H9 (cell line): ENCODE data around the gene RBPJ. TPM values are rescaled to one million over a fixed set of nuclear protein-coding genes. Genes with fewer than 3 reads are reported as not detected.

Source experiments
- DNase-seq: peaks from one replicate; pipeline ENCODE4 v3.0.0-alpha.2; 2017
- H2AFZ ChIP-seq: one replicate; pipeline ENCODE4 v1.6.1; 2013; ENCODE audit warnings: mild to moderate bottlenecking, low read length, control low read depth, moderate library complexity
- H2AK5ac ChIP-seq: 2 replicates; pipeline ENCODE4 v1.6.1; 2013; ENCODE audit warnings: low read length, control low read depth, mixed read lengths; ENCODE audit not compliant: insufficient read length
- H2BK120ac ChIP-seq: one replicate; pipeline ENCODE4 v1.6.1; 2013; ENCODE audit warnings: low read depth, mild to moderate bottlenecking, low read length, control low read depth, inconsistent platforms; ENCODE audit not compliant: poor library complexity, severe bottlenecking
- H2BK12ac ChIP-seq: 2 replicates; pipeline ENCODE4 v1.6.1; 2013; ENCODE audit warnings: low read length, control low read depth, mixed read lengths, low read depth; ENCODE audit not compliant: insufficient read length
- H2BK15ac ChIP-seq: 2 replicates; pipeline ENCODE4 v1.6.1; 2013; ENCODE audit warnings: low read depth, low read length, control low read depth
- H2BK20ac ChIP-seq: one replicate; pipeline ENCODE4 v1.6.1; 2013; ENCODE audit warnings: low read depth, mild to moderate bottlenecking, low read length, control low read depth, inconsistent platforms; ENCODE audit not compliant: poor library complexity, severe bottlenecking
- H2BK5ac ChIP-seq: 2 replicates; pipeline ENCODE4 v1.6.1; 2013; ENCODE audit warnings: low read length, control low read depth, mixed read lengths; ENCODE audit not compliant: insufficient read length
- H3K14ac ChIP-seq: 2 replicates; pipeline ENCODE4 v1.6.1; 2013; ENCODE audit warnings: low read length, control low read depth; ENCODE audit not compliant: insufficient read depth
- H3K18ac ChIP-seq: 2 replicates; pipeline ENCODE4 v1.6.1; 2013; ENCODE audit warnings: low read depth, mild to moderate bottlenecking, mixed read lengths, low read length, control low read depth; ENCODE audit not compliant: insufficient read length
- H3K23ac ChIP-seq: 2 replicates; pipeline ENCODE4 v1.6.1; 2013; ENCODE audit warnings: low read length, control low read depth, mixed read lengths, low read depth; ENCODE audit not compliant: insufficient read length
- H3K23me2 ChIP-seq: 2 replicates; pipeline ENCODE4 v1.6.1; 2013; ENCODE audit warnings: low read depth, mild to moderate bottlenecking, mixed read lengths, low read length, control low read depth; ENCODE audit not compliant: insufficient read length, poor library complexity, severe bottlenecking
- H3K27ac ChIP-seq: 2 replicates; pipeline ENCODE4 v1.5.1; 2013; ENCODE audit warnings: low read length, control low read depth, mixed read lengths, low read depth; ENCODE audit not compliant: insufficient read length
- H3K27me3 ChIP-seq: 2 replicates; pipeline ENCODE4 v1.6.1; 2013; ENCODE audit warnings: low read length, control low read depth, inconsistent platforms; ENCODE audit not compliant: insufficient read depth
- H3K4ac ChIP-seq: 2 replicates; pipeline ENCODE4 v1.6.1; 2013; ENCODE audit warnings: low read depth, mild to moderate bottlenecking, control low read depth, inconsistent platforms, low read length, moderate library complexity
- H3K4me1 ChIP-seq: 2 replicates; pipeline ENCODE4 v1.6.1; 2013; ENCODE audit warnings: low read length, control low read depth, inconsistent platforms; ENCODE audit not compliant: insufficient read depth
- H3K4me2 ChIP-seq: 2 replicates; pipeline ENCODE4 v1.6.1; 2013; ENCODE audit warnings: low read length, control low read depth, mixed read lengths; ENCODE audit not compliant: insufficient read length, insufficient read depth
- H3K56ac ChIP-seq: 2 replicates; pipeline ENCODE4 v1.6.1; 2013; ENCODE audit warnings: low read depth, mild to moderate bottlenecking, mixed read lengths, low read length, control low read depth; ENCODE audit not compliant: insufficient read length
- H3K79me1 ChIP-seq: 2 replicates; pipeline ENCODE4 v1.6.1; 2013; ENCODE audit warnings: low read depth, mild to moderate bottlenecking, moderate library complexity, low read length, control low read depth, inconsistent platforms; ENCODE audit not compliant: insufficient read depth, poor library complexity, severe bottlenecking
- H3K79me2 ChIP-seq: 2 replicates; pipeline ENCODE4 v1.6.1; 2013; ENCODE audit warnings: low read length, control low read depth, inconsistent platforms; ENCODE audit not compliant: insufficient read depth
- H3K9ac ChIP-seq: 2 replicates; pipeline ENCODE4 v1.6.1; 2013; ENCODE audit warnings: low read length, control low read depth, mixed read lengths; ENCODE audit not compliant: insufficient read length; ENCODE audit errors: extremely low read depth
- H3K9me3 ChIP-seq: one replicate; pipeline ENCODE4 v1.6.1; 2013; ENCODE audit warnings: low read depth, low read length, inconsistent platforms; ENCODE audit not compliant: control insufficient read depth
- H3T11ph ChIP-seq: one replicate; pipeline ENCODE4 v1.6.1; 2013; ENCODE audit warnings: mild to moderate bottlenecking, low read length, control low read depth, inconsistent platforms
- H4K20me1 ChIP-seq: one replicate; pipeline ENCODE4 v1.6.1; 2013; ENCODE audit not compliant: control insufficient read depth, insufficient read length, insufficient read depth
- H4K5ac ChIP-seq: 2 replicates; pipeline ENCODE4 v1.6.1; 2013; ENCODE audit warnings: low read depth, mild to moderate bottlenecking, mixed read lengths, low read length, control low read depth; ENCODE audit not compliant: insufficient read length
- H4K8ac ChIP-seq: replicated peaks from 2 replicates; pipeline ENCODE4 v1.6.1; 2013; ENCODE audit warnings: low read length, control low read depth, mixed read lengths, low read depth; ENCODE audit not compliant: insufficient read length
- H4K91ac ChIP-seq: 2 replicates; pipeline ENCODE4 v1.6.1; 2013; ENCODE audit warnings: low read depth, mild to moderate bottlenecking, moderate library complexity, mixed read lengths, low read length, control low read depth; ENCODE audit not compliant: insufficient read length
- H3K27ac Mint-ChIP-seq, 3 experiments: 2 replicates in 2 of 3; 3 replicates in 1 of 3; pipeline ENCODE4 v1.8.0; 2020 to 2021; ENCODE audit warnings: mixed read lengths in 3 of 3, mild to moderate bottlenecking in 1 of 3, moderate library complexity in 1 of 3
- H3K27me3 Mint-ChIP-seq: 2 replicates; pipeline ENCODE4 v1.8.0; 2021; ENCODE audit warnings: low read depth, mild to moderate bottlenecking, moderate library complexity, mixed read lengths
- H3K36me3 Mint-ChIP-seq, 3 experiments: 2 replicates in 2 of 3; 3 replicates in 1 of 3; pipeline ENCODE4 v1.8.0; 2020 to 2021; ENCODE audit warnings: low read depth in 3 of 3, mixed read lengths in 3 of 3; ENCODE audit not compliant: insufficient read depth in 1 of 3
- H3K4me1 Mint-ChIP-seq, 2 experiments: 2 replicates each; pipeline ENCODE4 v1.8.0; 2020; ENCODE audit warnings: mixed read lengths in 2 of 2
- H3K4me3 Mint-ChIP-seq, 2 experiments: 2 replicates in 1 of 2; 3 replicates in 1 of 2; pipeline ENCODE4 v1.8.0; 2020 to 2021; ENCODE audit warnings: mild to moderate bottlenecking in 2 of 2, mixed read lengths in 2 of 2, moderate library complexity in 1 of 2
- H3K9me3 Mint-ChIP-seq, 2 experiments: 2 replicates in 1 of 2; 3 replicates in 1 of 2; pipeline ENCODE4 v1.8.0; 2020; ENCODE audit warnings: mild to moderate bottlenecking in 2 of 2, mixed read lengths in 2 of 2, moderate library complexity in 1 of 2
- WGBS: extraction: QIAGEN DNeasy Blood & Tissue Kit; methylation state at CpG from one replicate; pipeline ENCODE4 v1.1.7; 2013; ENCODE audit warnings: missing lambda C conversion rate, low lambda C conversion rate, mixed read lengths; ENCODE audit not compliant: insufficient read length; ENCODE audit errors: extremely low coverage; 5-methylcytosine and 5-hydroxymethylcytosine counted together
- total RNA-seq: library from RNA; stranded (reverse); gene quantifications from 2 replicates; pipeline ENCODE4 v1.2.1, GENCODE V29; 2021
- TF ChIP-seq, protein P1 (sequence below): fragments of 200-600 bp; sonication (generic); conservative IDR thresholded peaks from 3 replicates; pipeline ENCODE4 v1.8.0; 2021; ENCODE audit warnings: antibody characterized with exemption, mild to moderate bottlenecking

Gene RBPJ
- total RNA-seq, 1 experiment from 2014 or later: 166 TPM

GRCh38 chr4:26404743-26405206, 84.0 kb downstream of the RBPJ start:
- H3K79me2 ChIP-seq: peaks cover 2% of the 10 kb centered on the region; the same call in 1 of the 2 replicates
- peaks cover 32 to 39% of the 10 kb centered on the region in 2 experiments for H3K4me1 Mint-ChIP-seq
- no peak overlapping the region for H2BK120ac ChIP-seq
- H2BK20ac ChIP-seq: no peak overlapping the region
- no peak overlapping the region for H2BK15ac ChIP-seq
- H2AFZ ChIP-seq: no peak overlapping the region
- H3K14ac ChIP-seq: no peak overlapping the region
- H3K79me1 ChIP-seq: no peaks in the 10 kb centered on the region
- H2BK5ac ChIP-seq: no peak overlapping the region
- H3K9me3 Mint-ChIP-seq: peaks cover 17 to 20% of the 10 kb centered on the region in 2 experiments
- H3K36me3 Mint-ChIP-seq: peaks cover 48 to 69% (median 54%) of the 10 kb centered on the region in 3 experiments
- no peak overlapping the region for H3K18ac ChIP-seq
- H3T11ph ChIP-seq: no peak overlapping the region
- WGBS: no CpG with 5 or more reads among the region's 3 CpGs
- no peaks in the 10 kb centered on the region; the same call in 1 of the 2 replicates for H3K4me1 ChIP-seq
- H3K4me2 ChIP-seq: no peak overlapping the region
- no peak overlapping the region for H3K27ac ChIP-seq
- H3K9ac ChIP-seq: no peak overlapping the region
- no peak overlapping the region for H2AK5ac ChIP-seq
- H3K23ac ChIP-seq: no peak overlapping the region
- H4K8ac ChIP-seq: no peak overlapping the region
- no peak overlapping the region for H3K4me3 Mint-ChIP-seq
- H3K27me3 Mint-ChIP-seq: no peaks in the 10 kb centered on the region; the same call in 1 of the 2 replicates
- H3K27me3 ChIP-seq: no peaks in the 10 kb centered on the region
- no peak for DNase-seq
- H4K20me1 ChIP-seq: no peaks in the 10 kb centered on the region
- no peak overlapping the region for H2BK12ac ChIP-seq
- no peak overlapping the region for H4K91ac ChIP-seq
- TF ChIP-seq, protein P1, sequence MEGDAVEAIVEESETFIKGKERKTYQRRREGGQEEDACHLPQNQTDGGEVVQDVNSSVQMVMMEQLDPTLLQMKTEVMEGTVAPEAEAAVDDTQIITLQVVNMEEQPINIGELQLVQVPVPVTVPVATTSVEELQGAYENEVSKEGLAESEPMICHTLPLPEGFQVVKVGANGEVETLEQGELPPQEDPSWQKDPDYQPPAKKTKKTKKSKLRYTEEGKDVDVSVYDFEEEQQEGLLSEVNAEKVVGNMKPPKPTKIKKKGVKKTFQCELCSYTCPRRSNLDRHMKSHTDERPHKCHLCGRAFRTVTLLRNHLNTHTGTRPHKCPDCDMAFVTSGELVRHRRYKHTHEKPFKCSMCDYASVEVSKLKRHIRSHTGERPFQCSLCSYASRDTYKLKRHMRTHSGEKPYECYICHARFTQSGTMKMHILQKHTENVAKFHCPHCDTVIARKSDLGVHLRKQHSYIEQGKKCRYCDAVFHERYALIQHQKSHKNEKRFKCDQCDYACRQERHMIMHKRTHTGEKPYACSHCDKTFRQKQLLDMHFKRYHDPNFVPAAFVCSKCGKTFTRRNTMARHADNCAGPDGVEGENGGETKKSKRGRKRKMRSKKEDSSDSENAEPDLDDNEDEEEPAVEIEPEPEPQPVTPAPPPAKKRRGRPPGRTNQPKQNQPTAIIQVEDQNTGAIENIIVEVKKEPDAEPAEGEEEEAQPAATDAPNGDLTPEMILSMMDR: peak; percentile 32; the same call in 1 of the 3 replicates
- H3K23me2 ChIP-seq: no peaks in the 10 kb centered on the region
- H3K27ac Mint-ChIP-seq: no peak overlapping the region; a peak in 1 of 7 replicates
- no peak overlapping the region for H3K4ac ChIP-seq
- H3K56ac ChIP-seq: no peak overlapping the region
- H3K9me3 ChIP-seq: no peaks in the 10 kb centered on the region
- H4K5ac ChIP-seq: no peak overlapping the region
